HG02973 (cell line): ENCODE measurements around the gene PPP2R2D.
"Not testable (repeated sequence)": the region's sequence is repeated elsewhere in the genome, so short reads cannot be mapped to it uniquely, and the experiment has no call there.

ENCODE experiments used
- ATAC-seq: cut with Tn5 transposase; IDR thresholded peaks from one replicate; pipeline ENCODE4 v1.9.1; 2021; ENCODE audit warnings: moderate library complexity; ENCODE audit not compliant: unreplicated experiment

Gene PPP2R2D

GRCh38 chr10:131905603-131906268 lies 4.9 kb downstream of the PPP2R2D start:
- ATAC-seq, result no peak

GRCh38 chr10:131906269-131906639 lies 5.4 kb downstream of the PPP2R2D start:
- no peak for ATAC-seq

GRCh38 chr10:131907679-131908078 lies 6.9 kb downstream of the PPP2R2D start:
- ATAC-seq, result no peak

GRCh38 chr10:131908151-131908550 lies 7.3 kb downstream of the PPP2R2D start:
- no peak for ATAC-seq

DNA sequence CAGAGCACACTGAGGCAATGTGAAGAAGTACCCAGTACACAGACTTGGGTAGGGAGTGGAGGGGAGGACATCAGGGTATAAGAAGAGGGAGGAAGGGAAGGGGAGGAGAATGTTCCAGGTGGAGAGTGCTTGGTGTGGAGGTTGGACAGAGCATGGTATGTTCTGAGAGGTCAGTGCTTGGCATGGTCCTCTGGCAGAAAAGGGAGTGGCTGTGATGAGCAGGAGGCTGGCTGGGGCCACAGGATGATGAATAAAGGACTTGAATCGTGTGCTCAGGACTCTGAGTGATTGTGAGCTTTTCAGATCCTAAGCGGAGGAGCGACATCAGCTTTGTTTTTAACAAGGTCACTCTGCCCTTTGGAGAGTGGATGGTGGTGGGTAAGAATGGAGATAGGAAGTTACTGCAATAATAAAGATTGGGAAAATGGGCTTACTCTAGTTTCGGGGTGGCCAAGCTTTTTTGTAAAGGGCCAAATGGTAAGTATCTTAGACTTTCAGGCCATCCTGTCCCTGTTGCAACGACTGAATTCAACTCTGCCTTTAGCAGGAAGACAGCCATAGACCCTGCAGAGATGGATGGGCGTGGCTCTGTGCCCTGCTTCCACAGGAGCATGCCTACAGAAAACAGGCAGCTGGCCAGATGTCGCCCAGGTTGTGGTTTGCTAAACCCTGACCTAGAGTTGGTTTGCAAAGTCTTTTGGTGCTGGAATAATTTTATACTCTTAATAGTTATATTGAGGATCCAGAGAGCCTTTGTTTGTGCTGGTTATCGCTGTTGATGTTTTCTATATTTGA lies 8.4 kb downstream of the PPP2R2D start:
- ATAC-seq, result no peak

DNA sequence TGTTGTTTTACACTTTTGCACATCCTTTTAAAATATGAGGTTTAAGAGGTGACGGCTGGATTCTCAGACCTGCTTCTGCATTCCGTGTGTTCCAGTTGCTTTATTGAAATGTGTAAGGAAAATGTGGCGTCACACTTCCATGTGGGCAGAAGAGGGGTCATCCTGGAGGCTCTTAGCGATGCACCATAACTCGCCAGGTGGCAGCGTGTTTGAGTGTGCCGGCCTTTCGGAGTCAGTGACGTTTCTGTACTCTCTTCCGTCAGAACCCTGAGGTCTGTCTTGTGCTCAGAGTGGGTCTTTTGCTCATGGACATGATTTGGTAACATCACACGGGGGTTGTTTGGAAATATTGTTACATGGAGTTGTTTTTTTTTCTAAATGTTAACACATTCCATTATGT lies 9.1 kb downstream of the PPP2R2D start:
- ATAC-seq, result no peak

- no peak for ATAC-seq
These were observed 10.0 kb downstream of the PPP2R2D start for GRCh38 chr10:131910663-131911314.

DNA sequence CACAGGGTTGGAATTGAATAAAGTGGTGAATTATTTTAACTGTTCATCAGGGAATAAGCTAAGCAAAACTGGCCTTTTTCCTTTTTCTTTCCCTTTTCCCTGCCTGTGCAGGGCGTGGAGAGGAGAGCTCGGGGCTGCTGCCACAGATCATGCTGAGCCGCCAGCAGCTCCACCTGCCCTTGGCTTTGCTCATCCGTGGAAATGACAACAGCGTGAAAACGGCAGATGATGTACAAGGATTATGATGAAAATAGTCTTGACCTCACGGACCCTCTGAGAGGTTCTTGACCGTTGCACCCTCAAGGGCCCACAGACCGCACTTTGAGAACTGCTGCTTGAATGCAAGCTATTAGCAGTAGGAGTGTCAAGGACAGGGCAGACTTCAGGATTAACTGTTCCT lies 10.6 kb downstream of the PPP2R2D start:
- ATAC-seq, result no peak

GRCh38 chr10:131912620-131913019 lies 11.8 kb downstream of the PPP2R2D start:
- no peak for ATAC-seq

DNA sequence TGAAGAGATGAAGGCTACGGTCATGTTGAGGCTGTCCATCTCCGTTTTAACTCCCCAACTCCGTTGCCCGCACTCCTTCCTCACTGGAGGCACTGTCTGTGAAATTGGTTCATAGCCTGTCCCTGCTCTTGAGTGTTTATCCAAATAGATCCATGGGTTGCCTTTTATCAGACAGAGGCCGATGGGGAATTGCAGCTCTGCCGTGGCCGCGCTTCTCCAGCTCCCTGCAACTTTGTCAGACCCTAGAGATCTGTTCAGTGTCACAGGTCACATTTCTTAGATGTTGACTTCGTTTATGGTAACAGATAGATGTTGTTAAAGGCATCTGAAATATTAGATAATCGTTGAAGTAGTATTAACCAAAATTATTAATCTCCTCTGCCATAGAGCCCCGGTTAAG lies 14.7 kb downstream of the PPP2R2D start:
- no peak for ATAC-seq

DNA sequence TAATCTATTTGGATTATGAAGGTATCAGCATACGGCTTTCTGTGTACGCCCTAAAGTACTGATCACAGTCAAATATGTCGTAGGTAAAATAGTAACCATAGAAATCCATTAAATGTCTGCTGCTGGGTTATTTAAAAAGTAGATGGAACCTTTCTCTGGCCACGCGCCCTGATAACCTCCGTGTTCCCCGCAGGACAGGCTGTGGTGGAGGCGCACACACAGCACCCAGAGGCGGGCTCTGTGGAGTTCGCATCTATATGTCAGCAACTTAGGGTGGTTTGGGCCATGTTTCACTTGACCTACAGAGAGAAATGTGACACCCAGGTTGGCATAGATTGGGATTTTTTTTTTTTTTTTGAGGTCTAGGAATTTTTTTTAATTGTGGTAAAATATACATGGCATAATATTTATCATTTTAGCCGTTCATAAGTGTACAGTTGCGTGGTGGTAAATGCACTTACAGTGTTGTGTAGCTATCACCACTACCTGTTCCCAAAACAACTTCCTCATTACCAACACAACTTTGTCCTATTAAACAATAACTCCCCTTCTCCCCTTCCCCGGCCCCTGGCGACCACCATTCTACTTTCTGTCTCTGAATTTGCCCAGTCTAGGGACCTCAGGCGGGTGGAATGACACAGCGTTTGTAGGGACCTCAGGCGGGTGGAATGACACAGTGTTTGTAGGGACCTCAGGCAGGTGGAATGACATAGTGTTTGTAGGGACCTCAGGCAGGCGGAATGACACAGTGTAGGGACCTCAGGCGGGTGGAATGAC lies 15.4 kb downstream of the PPP2R2D start:
- ATAC-seq, result no peak

- ATAC-seq, result not testable (repeated sequence)
These were observed 16.0 kb downstream of the PPP2R2D start for GRCh38 chr10:131916767-131917160.

DNA sequence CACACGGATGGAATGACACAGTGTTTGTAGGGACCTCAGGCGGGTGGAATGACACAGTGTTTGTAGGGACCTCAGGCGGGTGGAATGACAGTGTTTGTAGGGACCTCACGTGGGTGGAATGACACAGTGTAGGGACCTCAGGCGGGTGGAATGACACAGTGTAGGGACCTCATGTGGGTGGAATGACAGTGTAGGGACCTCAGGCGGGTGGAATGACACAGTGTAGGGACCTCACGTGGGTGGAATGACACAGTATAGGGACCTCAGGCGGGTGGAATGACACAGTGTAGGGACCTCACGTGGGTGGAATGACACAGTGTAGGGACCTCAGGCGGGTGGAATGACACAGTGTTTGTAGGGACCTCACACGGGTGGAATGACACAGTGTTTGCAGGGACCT lies 16.7 kb downstream of the PPP2R2D start:
- ATAC-seq, result not testable (repeated sequence)

DNA sequence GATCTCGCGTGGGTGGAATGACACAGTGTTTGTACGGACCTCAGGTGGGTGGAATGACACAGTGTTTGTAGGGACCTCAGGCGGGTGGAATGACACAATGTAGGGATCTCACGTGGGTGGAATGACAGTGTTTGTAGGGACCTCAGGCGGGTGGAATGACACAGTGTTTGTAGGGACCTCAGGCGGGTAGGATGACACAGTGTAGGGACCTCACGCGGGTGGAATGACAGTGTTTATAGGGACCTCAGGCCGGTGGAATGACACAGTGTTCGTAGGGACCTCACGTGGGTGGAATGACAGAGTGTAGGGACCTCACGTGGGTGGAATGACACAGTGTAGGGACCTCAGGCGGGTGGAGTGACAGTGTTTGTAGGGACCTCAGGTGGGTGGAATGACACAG lies 18.7 kb downstream of the PPP2R2D start:
- ATAC-seq, result not testable (repeated sequence)

GRCh38 chr10:131920151-131920550 lies 19.3 kb downstream of the PPP2R2D start:
- no peak for ATAC-seq

DNA sequence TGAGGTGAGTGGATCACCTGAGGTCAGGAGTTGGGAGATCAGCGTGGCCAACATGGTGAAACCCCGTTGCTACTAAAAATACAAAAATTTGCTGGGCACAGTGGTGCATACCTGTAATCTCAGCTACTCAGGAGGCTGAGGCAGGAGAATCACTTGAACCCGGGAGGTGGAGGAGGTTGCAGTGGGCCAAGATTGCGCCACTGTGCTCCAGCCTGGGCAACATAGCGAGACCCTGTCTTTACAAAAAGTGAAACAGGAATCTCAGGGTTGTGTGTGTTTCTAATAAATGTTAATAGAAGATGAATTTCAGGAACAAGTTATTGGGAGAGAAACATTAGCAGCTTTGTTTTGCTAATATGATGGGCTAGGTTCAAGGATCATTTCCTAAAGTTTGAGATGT lies 19.9 kb downstream of the PPP2R2D start:
- no peak for ATAC-seq

DNA sequence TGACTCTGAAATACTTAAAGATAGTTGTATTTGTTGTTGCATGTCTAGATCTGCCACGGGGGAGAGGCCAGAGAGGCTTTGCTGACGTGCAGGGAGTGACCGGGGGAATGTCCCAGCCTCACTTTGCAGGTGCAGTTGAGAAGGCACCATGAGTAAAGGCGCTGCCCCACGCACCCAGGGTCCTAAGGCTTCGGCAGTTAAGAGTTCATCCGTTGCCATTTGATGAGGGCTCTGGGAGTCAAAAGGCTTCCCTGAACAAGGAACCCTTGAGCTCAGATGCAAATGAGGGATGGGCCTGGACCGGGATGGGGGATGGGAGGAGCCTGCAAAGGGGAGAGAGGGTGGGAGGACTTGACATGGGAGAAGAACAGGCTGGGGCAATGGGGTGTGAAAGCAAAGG lies 20.4 kb downstream of the PPP2R2D start:
- ATAC-seq, result peak; percentile 58

GRCh38 chr10:131923038-131923756 lies 22.4 kb downstream of the PPP2R2D start:
- ATAC-seq, result no peak

GRCh38 chr10:131925011-131925649 lies 24.3 kb downstream of the PPP2R2D start:
- ATAC-seq, result no peak

DNA sequence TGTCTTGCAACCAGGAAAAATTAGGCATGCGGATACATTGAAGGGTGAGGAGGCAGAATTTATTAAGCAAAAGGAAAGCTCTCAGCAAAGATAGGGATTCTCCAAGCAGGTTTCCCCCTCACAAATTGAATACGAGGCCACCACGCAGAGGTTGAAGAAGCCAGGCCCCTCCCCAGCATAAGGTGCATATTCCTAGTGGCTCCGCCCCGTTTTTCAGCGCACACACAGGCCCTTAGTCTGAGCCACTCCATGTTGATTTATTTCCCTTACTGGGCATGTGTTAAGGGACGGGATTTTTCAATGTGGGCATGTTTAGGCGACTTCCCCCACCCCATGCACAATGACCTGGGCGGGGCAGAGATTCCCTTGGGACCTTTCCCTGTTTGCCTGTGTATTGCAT lies 24.9 kb downstream of the PPP2R2D start:
- ATAC-seq, result no peak
